Measurements from ENCODE around the gene MLST8. TPM values are rescaled to one million over a fixed set of nuclear protein-coding genes. Genes with fewer than 3 reads are reported as not detected.

MLST8 gene
- total and polyA plus RNA-seq, 2 donors (not counting 1 experiment from before 2014, with no cell fraction given) = 36.1 to 112 TPM

GRCh38 chr16:2170587-2171435, 34.4 kb upstream of the MLST8 start:
- no peak overlapping the region for H3K4me3 Mint-ChIP-seq
- 89% methylated on average over 41 of the region's 47 CpGs for WGBS (ENCODE audit: insufficient coverage)
- ChIA-PET POLR2A (no interaction called here), CTCF (interaction anchor here (0.6 kb wide), 1 partner anchor 215 kb away, joined by 3 read pairs; no protein-coding TSS in a partner anchor)
- ATAC-seq (ENCODE audit: low read depth) (no peak), DNase-seq (no peak)
- intact Hi-C loops (cut with micrococcal nuclease) = no loop called here
- H3K4me1 Mint-ChIP-seq = no peaks in the 10 kb centered on the region
- H3K27me3 ChIP-seq (replicated peaks in 1 of 4; ENCODE audit: control extremely low read depth in 1 of 4, control insufficient read depth in 3 of 4, insufficient read depth in 4 of 4, low read length in 3 of 4) = no peaks in the 10 kb centered on the region
- no peak overlapping the region for H2AFZ ChIP-seq (ENCODE audit: insufficient read depth, low read depth, low read length, poor library complexity, severe bottlenecking)
- H3K4me1 ChIP-seq (ENCODE audit: control insufficient read depth in 2 of 2, insufficient read depth in 2 of 2, low read length in 2 of 2) = no peaks in the 10 kb centered on the region
- H3K4me2 ChIP-seq (replicated peaks; ENCODE audit: low read depth, low read length, poor library complexity, severe bottlenecking) = no peak overlapping the region
- H3K4me3 ChIP-seq (ENCODE audit: control extremely low read depth in 1 of 5, extremely low read depth in 1 of 5, insufficient read depth in 1 of 5, low read depth in 2 of 5, low read length in 4 of 5) = no peak overlapping the region
- no peaks in the 10 kb centered on the region for H3K27me3 Mint-ChIP-seq
- H4K20me1 ChIP-seq (ENCODE audit: control insufficient read depth, insufficient read depth, low read length, poor library complexity, severe bottlenecking) = peaks cover 10% of the 10 kb centered on the region
- peaks cover 38% of the 10 kb centered on the region for H3K79me2 ChIP-seq (ENCODE audit: control insufficient read depth, insufficient read depth, low read length)
- no peak overlapping the region for H3K9ac ChIP-seq (ENCODE audit: low read length)
- no peaks in the 10 kb centered on the region for H3K9me3 ChIP-seq (ENCODE audit: control extremely low read depth in 1 of 3, control insufficient read depth in 2 of 3, insufficient read depth in 1 of 3, low read length in 2 of 3)
- peaks cover 0 to 42% of the 10 kb centered on the region in 2 experiments for H3K36me3 ChIP-seq (replicated peaks in 1 of 2; ENCODE audit: control extremely low read depth in 1 of 2, control insufficient read depth in 1 of 2, extremely low read depth in 1 of 2, insufficient read depth in 2 of 2, low read length in 1 of 2)
- TF ChIP-seq CTCF (IDR thresholded peaks at IDR 0.05) (no peak), EZH2 (IDR thresholded peaks at IDR 0.05; ENCODE audit: borderline replicate concordance, insufficient read depth, low read depth, low read length, poor library complexity, severe bottlenecking) (no peak)
- H3K9me3 Mint-ChIP-seq (ENCODE audit: insufficient read depth) = no peaks in the 10 kb centered on the region
- H3K27ac ChIP-seq (ENCODE audit: low read length in 2 of 2) = no peak overlapping the region
- H3K27ac Mint-ChIP-seq = no peak overlapping the region

- Histone ChIP-seq H3K4me3 (ENCODE audit: control extremely low read depth in 1 of 5, extremely low read depth in 1 of 5, insufficient read depth in 1 of 5, low read depth in 2 of 5, low read length in 4 of 5) (no peak overlapping the region), H3K4me2 (replicated peaks; ENCODE audit: low read depth, low read length, poor library complexity, severe bottlenecking) (no peak overlapping the region), H3K9ac (ENCODE audit: low read length) (no peak overlapping the region), H3K4me1 (ENCODE audit: control insufficient read depth in 2 of 2, insufficient read depth in 2 of 2, low read length in 2 of 2) (no peaks in the 10 kb centered on the region), H3K9me3 (ENCODE audit: control extremely low read depth in 1 of 3, control insufficient read depth in 2 of 3, insufficient read depth in 1 of 3, low read length in 2 of 3) (no peaks in the 10 kb centered on the region), H4K20me1 (ENCODE audit: control insufficient read depth, insufficient read depth, low read length, poor library complexity, severe bottlenecking) (peaks cover 5% of the 10 kb centered on the region), H3K36me3 (replicated peaks in 1 of 2; ENCODE audit: control extremely low read depth in 1 of 2, control insufficient read depth in 1 of 2, extremely low read depth in 1 of 2, insufficient read depth in 2 of 2, low read length in 1 of 2) (peaks cover 0 to 40% of the 10 kb centered on the region in 2 experiments), H2AFZ (ENCODE audit: insufficient read depth, low read depth, low read length, poor library complexity, severe bottlenecking) (no peak overlapping the region), H3K27me3 (replicated peaks in 1 of 4; ENCODE audit: control extremely low read depth in 1 of 4, control insufficient read depth in 3 of 4, insufficient read depth in 4 of 4, low read length in 3 of 4) (no peaks in the 10 kb centered on the region), H3K27ac (ENCODE audit: low read length in 2 of 2) (no peak overlapping the region), H3K79me2 (ENCODE audit: control insufficient read depth, insufficient read depth, low read length) (peaks cover 29% of the 10 kb centered on the region)
- Mint-ChIP-seq H3K27ac (no peak overlapping the region), H3K4me1 (no peaks in the 10 kb centered on the region), H3K4me3 (no peak overlapping the region), H3K9me3 (ENCODE audit: insufficient read depth) (no peaks in the 10 kb centered on the region), H3K27me3 (no peaks in the 10 kb centered on the region)
- intact Hi-C loops (cut with micrococcal nuclease) = no loop called here
- CTCF ChIA-PET = no interaction called here
- POLR2A ChIA-PET = no interaction called here
- ATAC-seq (ENCODE audit: low read depth) = no peak
- no peak for DNase-seq
- TF ChIP-seq EZH2 (IDR thresholded peaks at IDR 0.05; ENCODE audit: borderline replicate concordance, insufficient read depth, low read depth, low read length, poor library complexity, severe bottlenecking) (no peak), CTCF (IDR thresholded peaks at IDR 0.05) (no peak)
- WGBS (ENCODE audit: insufficient coverage) = 99% methylated on average over 25 of the region's 28 CpGs
Measured at GRCh38 chr16:2171601-2172178, 33.6 kb upstream of the MLST8 start.

Data from B cell (primary cell).